Stimulated activated CD8-positive, alpha-beta memory T cell treated with anti-CD3 and anti-CD28 coated beads, Interleukin-2, amount 100 ng/mL, for 48 hours (primary cell): ENCODE results near the gene GALNT17.

Source experiments
- DNase-seq, 2 donors: peaks; one replicate each; pipeline ENCODE4 v3.0.0-alpha.2; 2020; ENCODE audit warnings: low read depth in 2 of 2

The GALNT17 gene

DNA sequence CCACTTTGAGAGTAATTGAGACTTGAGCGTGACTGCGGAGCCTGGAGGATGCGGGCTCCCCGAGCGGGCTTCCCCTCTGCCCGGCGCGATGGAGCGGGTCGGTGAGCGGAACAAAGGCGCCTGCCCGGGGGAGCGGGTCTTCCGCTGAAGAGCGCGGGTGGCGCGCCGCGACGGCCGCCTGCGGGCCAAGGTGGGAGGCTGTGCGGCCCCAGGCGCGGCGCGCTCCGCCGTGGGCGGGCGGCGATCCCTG, at the start of gene GALNT17:
TSS of gene GALNT17 (plus strand) at position 18 of the 250 bp plus-strand sequence.
- no peak for DNase-seq

DNA sequence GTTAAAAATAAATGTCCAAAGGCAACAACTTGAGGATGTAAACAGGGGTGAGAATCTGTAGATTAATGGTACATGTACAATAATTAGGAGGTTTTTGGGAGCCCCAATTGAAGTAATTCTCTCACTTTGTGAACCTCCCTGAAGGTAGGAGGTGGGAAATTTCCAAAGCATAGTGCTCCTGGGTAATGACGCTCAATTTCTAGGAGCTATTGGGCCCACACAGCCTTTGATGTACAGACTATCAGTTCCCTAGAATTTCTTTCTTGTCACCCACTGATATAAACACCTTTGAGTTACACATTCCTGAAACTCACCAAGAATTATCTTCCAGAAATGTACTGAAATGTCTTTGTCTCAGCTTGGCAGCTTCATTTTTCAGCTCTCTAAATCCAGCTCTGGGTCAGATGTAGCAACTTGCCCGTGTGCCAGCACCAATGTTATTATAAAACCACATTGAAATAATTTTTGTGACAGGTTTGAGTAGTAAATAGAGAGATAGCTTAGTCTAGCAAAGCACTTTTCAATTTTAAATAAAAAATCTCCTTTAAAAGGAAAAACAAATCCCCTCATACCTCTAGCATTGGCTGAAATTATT, 36.6 kb upstream of the GALNT17 start:
- no peak for DNase-seq

GRCh38 chr7:71096351-71096750, 35.6 kb upstream of the GALNT17 start:
- DNase-seq = no peak

DNA sequence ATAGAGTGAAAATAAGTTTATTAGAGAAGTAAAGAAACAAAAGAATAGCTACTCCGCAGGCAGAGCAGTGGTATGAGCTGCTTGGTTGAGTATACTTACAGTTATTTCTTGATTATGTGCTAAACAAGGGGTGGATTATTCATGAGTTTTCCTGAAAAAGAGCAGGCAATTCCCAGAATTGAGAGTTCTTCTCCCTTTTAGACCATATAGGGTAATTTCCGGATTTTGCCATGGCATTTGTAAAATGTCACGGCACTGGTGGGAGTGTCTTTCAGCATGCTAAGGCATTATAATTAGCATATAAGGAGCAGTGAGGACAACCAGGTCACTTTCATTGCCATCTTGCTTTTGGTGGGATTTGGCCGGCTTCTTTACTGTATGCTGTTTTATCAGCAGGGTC, 25.7 kb upstream of the GALNT17 start:
- DNase-seq = no peak

- DNase-seq = no peak
Measured at GRCh38 chr7:71112436-71112835, 19.5 kb upstream of the GALNT17 start.

GRCh38 chr7:71120096-71120495, 11.8 kb upstream of the GALNT17 start:
- no peak for DNase-seq

GRCh38 chr7:71129126-71129525, 2.8 kb upstream of the GALNT17 start:
- no peak for DNase-seq

DNA sequence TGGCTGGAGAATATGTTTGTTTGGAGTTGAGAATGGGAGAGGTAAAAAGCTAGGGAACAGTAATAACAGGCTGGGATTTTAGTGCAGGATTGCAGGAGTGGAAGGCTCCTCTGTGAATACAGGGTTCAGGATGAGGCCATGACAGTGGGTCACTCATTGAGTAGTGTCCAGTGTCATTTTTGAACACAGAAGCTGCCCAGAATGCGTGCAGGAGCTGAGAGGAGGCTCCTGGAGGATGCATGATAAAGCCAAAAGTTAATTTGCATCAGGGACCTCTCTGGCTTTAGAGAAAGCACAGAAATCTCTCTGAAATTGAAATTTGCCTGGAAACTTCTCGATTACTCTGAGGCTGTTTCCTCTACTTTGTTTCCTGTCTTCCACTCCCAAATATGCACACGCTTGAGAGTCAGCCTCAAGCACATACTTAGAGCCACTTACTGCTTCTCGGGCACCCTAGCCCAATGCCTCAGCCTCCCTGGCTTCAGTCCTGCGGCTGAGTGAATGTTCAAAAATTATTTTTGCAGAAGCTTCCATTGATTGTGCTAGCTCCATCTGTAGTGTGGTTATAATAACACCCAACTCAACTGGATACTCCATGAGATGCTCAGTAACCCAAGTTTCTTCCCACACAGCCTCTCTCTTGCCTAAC, 1.8 kb upstream of the GALNT17 start:
- DNase-seq = no peak

DNA sequence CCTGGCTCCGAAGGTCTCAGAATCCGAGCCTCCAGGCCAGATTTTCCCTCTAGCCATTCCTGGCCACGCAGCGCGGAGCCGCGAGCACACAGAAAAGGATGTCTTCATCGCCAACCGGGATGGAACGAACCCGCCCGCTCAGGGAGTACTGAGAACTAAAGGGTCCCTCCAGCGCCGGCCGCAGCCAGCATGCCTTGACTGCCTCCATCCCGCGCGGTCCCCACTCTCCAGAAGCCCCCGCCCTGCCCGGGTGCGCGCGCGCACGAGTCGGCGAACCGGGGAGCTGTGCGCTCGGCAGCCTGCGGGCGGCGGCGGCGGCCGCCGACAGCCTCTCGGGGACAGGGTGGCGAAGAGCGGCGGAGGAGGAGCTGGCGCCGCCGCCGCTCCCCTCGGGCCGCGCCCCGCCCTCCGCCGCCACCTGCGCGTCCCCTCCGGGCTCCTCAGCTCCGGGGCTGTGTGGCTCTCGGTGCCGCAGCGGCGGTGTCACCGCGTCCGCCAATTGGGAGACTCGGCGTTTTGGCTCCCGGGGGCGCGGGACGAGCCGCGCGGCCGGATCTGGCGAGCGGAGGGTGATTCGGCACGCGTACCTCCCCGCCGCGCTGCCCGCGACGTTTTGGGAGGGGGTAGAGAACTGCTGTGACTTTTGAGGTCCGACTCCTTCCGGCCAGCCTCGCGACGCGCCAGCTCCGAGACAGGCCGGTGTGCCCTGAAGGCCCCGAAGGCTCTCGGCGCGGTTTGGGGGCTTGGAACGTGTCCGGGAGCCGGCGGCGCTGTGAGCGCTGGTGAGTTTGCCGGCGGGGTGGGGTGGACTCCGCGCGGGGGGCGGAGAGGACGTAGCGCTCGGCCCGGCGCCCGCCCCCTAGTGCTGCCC, 453 bp upstream of the GALNT17 start:
- DNase-seq = no peak

GRCh38 chr7:71132377-71133231, 660 bp downstream of the GALNT17 start:
- DNase-seq = no peak

DNA sequence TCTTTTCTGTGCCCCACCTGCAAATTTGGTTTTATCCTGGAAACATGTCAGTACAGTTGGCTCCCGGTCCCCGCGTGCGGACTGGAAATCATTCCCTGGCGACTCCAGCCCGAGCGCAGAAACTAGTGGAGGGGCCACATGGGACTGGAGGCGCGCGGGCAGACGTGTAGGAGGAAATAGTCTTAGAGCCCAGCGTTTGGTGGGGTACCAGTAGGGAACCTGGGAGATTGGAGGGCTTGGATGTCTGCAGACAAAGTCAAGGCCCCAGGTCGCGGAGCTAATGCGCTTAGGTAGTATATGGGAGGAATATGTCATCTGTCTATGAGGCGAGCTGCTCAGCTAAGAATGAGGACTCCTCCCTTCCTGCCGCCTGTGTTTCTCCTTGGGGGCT, 1.3 kb downstream of the GALNT17 start:
- DNase-seq = no peak

GRCh38 chr7:71133856-71134255, 1.9 kb downstream of the GALNT17 start:
- DNase-seq = no peak

- no peak for DNase-seq
Measured at GRCh38 chr7:71135116-71135515, 3.2 kb downstream of the GALNT17 start.

DNA sequence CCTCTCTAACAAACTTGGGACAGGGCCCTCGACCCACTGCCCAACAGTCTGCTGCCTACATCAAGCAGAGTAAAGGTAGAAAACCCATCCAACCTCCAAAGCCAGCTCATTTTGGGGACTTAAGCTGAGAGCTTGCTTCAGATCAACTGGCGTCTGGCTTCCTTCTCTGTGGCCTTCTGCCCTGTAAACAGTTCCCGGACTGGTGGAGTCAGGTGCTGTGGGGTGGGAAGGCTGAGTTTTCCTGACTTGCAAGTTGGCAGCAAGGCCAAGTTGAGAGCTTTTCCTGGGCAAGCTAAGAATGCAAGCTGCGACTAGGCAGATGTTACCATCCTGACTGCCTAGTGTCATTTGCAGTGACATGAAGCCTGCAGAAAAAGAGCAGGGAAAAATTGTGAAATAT, 3.7 kb downstream of the GALNT17 start:
- no peak for DNase-seq

DNA sequence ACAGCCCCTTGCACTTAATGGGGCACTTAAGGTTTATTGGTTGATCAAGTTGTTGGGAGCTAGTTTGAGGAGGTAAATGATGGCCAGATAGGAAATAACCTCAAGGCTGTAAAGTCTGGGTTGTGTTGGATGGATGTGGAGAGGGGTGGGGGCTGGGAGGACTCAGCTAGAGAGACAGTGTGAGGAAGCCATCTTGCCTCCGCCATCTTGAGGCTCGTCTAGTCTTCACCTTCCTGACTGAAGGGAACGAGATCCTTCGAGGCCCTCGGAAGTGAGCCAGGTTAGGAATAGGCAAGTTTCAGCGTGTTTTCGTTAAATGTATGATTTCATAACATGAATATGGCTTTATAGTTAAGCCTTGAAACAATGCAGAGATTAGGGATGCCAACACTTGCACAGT, 5.5 kb downstream of the GALNT17 start:
- DNase-seq = no peak

- DNase-seq = no peak
Measured at GRCh38 chr7:71140264-71140663, 8.3 kb downstream of the GALNT17 start.

DNA sequence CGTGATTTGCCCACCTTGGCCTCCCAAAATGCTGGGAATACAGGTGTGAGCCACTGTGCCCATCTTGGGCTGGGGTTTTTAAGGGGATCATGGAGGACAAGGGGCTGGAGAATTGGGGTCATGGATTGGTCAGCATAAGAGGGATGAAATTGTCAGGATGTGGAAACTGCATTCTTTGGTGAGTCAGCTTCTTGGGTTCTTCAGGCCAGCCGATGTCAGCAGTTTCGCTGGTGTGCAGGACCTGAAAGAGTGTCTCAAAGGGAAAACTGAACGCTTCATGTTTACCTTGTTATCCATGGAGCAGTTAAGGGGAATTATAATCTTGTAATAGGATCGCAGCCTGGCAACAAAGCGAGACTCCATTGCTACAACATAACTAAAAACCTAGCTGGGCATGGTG, 13.0 kb downstream of the GALNT17 start:
- no peak for DNase-seq

DNA sequence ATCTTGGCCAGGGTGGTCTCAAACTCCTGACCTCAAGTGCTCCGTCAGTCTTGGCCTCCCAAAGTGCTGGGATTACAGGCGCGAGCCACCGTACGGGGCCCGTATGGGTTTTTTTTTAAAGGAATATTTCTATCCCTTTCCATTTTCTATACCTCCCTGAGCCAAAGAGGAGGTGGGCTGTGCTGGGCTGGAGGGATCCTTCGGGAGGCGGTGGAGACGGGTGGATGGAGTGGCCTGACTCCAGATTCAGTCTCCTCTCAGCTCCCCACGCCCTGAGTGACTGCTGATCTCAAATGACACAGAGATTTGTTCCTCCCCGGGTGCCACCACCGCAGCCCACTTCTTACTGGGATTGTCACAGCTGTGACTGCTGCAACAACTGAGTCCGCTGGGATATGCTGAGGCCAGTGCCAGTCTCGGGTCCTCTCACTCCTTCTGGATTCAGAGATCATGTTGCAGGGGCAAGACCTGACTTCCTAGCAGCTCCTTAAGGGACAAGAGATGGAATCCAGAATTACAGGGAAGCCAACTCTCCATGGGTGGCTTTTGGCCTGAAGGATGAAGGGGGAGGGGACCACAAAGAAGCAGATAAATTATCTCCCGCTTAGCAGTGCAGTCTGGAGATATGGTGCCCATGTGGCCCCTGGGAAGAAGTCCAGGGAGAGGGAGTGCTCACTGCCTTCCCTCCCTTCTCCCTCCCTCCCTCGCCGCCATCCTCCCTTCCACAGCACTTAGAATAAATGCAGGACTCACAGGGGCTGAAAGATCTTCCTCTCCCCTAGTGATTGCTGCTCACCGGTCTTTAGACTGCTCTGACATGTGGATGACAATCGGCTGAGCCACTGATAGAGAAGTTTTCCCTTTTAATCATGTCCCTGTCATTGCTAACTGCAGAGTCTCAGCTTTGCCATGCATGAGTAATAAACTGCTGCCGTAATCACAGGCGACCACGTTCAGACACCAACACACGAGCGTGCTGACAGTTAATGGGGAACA, 14.3 kb downstream of the GALNT17 start:
- DNase-seq = no peak

DNA sequence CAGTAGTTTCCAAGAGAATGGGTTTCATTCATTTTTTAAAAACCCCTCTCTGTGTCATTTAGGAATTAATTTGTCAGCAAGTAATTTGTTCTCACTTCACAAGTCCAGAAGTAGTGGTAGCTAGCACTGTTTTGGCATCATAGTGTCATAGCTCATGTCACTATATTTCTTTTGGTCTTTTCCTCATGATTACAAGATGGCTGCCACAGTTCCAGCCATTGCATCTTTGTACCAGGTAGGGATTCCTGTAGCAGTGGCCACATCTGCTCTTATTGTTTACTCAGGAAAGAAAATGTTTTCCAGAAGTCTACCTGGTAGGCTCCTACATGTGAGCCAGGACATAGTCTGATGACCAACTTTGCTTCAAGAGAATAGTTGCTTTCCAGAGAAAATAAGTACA, 16.2 kb downstream of the GALNT17 start:
- DNase-seq = no peak

- no peak for DNase-seq
Measured at GRCh38 chr7:71155236-71155635, 23.3 kb downstream of the GALNT17 start.

- no peak for DNase-seq
Measured at GRCh38 chr7:71157757-71158156, 25.8 kb downstream of the GALNT17 start.
